HL-60/S4 treated with retinoic acid at 250 ng/mL for 4 days and 3 days (cell line): Measurements from ENCODE around the gene UBE2V1.

Experiments
- in situ Hi-C: fragments of 300-500 bp; cut with MboI; formaldehyde crosslinking; loops from 2 replicates; pipeline ENCODE4 v1.7.0; 2022; ENCODE audit warnings: low sequenced_read_pairs

UBE2V1 gene

GRCh38 chr20:50049442-50050026 lies 63.4 kb downstream of the UBE2V1 start:
- in situ Hi-C loops: no loop called here

GRCh38 chr20:50048420-50049166 lies 64.4 kb downstream of the UBE2V1 start:
- in situ Hi-C loops: no loop called here

GRCh38 chr20:50044353-50044960 lies 68.5 kb downstream of the UBE2V1 start:
- in situ Hi-C loops: no loop called here

GRCh38 chr20:50043573-50044352 lies 69.2 kb downstream of the UBE2V1 start:
- in situ Hi-C loops: no loop called here

GRCh38 chr20:50042370-50043313 lies 70.3 kb downstream of the UBE2V1 start:
- in situ Hi-C loops: no loop called here

- in situ Hi-C loops: no loop called here
Observed at GRCh38 chr20:50041246-50041873, 71.6 kb downstream of the UBE2V1 start.

GRCh38 chr20:50040432-50041245 lies 72.3 kb downstream of the UBE2V1 start:
- in situ Hi-C loops: no loop called here

GRCh38 chr20:50039706-50040431 lies 73.1 kb downstream of the UBE2V1 start:
- in situ Hi-C loops: no loop called here

- in situ Hi-C loops: no loop called here
Observed at GRCh38 chr20:50038574-50038991, 74.4 kb downstream of the UBE2V1 start.

GRCh38 chr20:50038169-50038568 lies 74.8 kb downstream of the UBE2V1 start:
- in situ Hi-C loops: no loop called here

GRCh38 chr20:50037575-50037974 lies 75.4 kb downstream of the UBE2V1 start:
- in situ Hi-C loops: no loop called here

- in situ Hi-C loops: no loop called here
Observed at GRCh38 chr20:50037123-50037522, 75.8 kb downstream of the UBE2V1 start.

- in situ Hi-C loops: no loop called here
Observed at GRCh38 chr20:50036703-50037102, 76.2 kb downstream of the UBE2V1 start.

- in situ Hi-C loops: no loop called here
Observed at GRCh38 chr20:50034567-50035180, 78.3 kb downstream of the UBE2V1 start.

- in situ Hi-C loops: no loop called here
Observed at GRCh38 chr20:50032955-50033666, 79.8 kb downstream of the UBE2V1 start.
